D721Med (cell line): ENCODE results near the gene PODNL1.
"Not testable (repeated sequence)": the region's sequence is repeated elsewhere in the genome, so short reads cannot be mapped to it uniquely, and the experiment has no call there.

ENCODE experiments used
- DNase-seq: peaks from one replicate; pipeline ENCODE4 v3.0.0; 2011; ENCODE audit warnings: low spot score; ENCODE audit not compliant: insufficient read length
- FAIRE-seq: peaks from 2 replicates; lab custom pipeline; 2011; peaks lifted over from hg19 to GRCh38; lab: Jason Lieb, UNC
- TF ChIP-seq, protein P1 (sequence below): IDR thresholded peaks from 2 replicates; pipeline ENCODE4 v1.5.1; 2012; ENCODE audit warnings: mild to moderate bottlenecking, control low read depth; ENCODE audit not compliant: insufficient read depth; ENCODE audit errors: missing control alignments

The PODNL1 gene

DNA sequence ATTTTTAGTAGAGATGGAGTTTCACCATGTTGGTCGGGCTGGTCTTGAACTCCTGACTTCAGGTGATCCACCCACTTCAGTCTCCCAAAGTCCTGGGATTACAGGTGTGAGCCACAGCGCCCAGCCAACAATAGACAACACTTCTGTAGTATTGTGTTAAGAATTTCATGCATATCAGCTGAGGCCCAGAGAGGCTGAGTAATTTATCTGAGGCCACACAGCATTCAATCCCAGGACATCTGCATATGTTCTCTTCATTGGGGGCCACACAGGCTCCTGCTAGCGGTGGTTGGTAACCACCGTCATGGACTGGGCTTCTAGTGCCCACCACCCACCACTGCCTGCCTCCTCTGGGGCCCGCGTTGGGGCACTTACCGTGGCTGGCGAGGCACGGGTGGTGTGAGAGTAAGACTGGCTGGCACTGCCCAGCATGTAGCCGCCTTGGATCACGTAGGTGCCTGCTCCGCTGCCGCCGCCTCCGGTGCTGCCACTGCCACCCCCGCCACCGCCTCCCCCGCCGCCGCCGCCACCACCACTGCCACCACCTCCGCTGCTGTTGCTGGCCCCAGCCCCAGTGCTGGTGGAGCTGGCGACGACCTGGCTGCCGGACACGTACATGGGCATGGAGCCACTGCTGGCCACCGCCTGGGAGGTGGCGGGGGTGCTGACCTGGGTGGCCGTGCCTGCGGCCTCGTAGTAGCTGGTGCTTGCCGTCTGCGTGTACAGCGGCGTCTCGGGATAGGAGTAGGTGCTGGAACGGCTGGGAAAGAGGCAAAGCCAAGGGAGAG lies 34.3 kb upstream of the PODNL1 start:
- TF ChIP-seq, protein P1, sequence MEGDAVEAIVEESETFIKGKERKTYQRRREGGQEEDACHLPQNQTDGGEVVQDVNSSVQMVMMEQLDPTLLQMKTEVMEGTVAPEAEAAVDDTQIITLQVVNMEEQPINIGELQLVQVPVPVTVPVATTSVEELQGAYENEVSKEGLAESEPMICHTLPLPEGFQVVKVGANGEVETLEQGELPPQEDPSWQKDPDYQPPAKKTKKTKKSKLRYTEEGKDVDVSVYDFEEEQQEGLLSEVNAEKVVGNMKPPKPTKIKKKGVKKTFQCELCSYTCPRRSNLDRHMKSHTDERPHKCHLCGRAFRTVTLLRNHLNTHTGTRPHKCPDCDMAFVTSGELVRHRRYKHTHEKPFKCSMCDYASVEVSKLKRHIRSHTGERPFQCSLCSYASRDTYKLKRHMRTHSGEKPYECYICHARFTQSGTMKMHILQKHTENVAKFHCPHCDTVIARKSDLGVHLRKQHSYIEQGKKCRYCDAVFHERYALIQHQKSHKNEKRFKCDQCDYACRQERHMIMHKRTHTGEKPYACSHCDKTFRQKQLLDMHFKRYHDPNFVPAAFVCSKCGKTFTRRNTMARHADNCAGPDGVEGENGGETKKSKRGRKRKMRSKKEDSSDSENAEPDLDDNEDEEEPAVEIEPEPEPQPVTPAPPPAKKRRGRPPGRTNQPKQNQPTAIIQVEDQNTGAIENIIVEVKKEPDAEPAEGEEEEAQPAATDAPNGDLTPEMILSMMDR: no peak
- DNase-seq (no peak), FAIRE-seq (no peak)

DNA sequence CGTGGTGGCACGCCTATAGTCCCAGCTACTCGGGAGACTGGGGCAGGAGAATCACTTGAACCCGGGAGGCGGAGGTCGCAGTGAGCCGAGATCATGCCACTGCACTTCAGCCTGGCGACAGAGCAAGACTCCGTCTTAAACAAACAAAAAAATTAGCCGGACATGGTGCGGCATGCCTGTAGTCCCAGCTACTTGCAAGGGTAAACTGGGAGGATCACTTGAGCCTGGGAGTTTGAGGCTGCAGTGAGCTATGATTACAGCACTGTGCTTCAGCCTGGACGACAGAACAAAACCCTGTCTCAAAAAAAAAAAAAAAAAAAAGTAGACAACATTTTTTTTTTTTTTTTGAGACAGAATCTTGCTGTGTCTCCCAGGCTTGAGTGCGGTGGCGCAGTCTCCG lies 33.7 kb upstream of the PODNL1 start:
- DNase-seq, FAIRE-seq: not testable (repeated sequence)

DNA sequence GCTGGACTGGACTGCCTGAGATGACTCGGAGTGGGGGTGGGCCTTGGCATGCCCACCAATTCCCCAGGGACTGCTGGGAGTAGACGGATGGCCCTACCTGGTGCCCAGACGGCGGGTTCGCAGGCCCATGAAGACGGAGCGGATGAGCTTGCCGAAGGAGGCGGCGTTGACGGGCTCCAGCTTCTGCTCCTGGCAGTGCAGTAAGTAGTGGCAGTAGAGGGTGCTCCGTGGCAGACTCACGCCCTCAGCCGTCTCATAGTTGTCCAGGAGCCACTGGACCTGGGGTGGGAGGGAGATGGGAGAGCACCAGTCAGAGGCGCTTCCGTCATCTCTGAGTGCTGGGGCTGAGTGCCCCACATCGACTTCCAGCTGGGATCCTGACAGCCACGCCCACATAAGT lies 31.7 kb upstream of the PODNL1 start:
- no peak for FAIRE-seq
- DNase-seq: no peak
- TF ChIP-seq, protein P1: no peak

DNA sequence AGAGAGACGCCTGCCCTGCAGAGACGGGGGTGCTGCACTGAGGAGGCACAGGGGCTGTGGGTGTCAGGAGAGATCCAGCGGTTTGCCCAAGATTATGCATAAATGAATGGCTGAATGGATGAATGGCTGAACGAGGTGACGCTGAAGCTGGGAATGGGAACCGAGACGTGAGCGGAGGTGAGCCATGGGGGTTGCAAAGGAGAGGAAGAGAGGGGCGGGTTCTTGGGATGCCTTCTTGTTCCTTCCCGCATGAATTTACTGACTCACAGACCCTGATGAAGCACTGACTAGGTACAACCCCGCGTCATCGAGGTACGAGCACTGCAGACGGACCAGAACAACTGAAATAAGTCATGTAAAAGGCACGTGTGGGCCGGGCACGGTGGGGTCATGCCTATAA lies 30.8 kb upstream of the PODNL1 start:
- FAIRE-seq: no peak

DNA sequence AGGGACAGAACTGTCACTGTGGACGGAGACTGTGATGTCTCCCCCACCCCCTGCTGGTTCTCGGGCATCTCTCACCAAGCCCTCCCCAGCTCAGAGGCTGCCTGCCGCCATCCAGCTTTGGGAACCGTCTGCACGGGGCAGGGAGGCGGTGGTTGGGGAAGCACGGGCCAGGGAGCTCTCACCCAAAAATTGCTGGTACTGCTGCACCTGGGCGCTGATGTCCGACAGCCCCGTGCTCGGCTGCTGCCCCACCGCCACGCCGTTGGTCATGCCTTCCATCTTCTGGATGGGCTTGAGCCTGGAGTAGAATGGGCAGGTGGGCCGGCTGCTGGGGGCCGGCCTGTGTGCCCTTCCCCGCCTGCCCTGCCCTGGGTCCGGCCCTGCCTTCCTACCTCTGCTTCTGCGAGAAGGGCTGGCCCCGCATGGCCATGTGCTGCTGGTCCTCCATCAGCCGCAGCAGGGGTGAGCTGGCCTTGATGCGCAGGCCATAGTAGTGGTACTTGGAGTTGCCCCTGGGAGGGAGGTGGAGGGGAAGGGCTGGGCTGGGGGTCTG lies 30.2 kb upstream of the PODNL1 start:
- FAIRE-seq: no peak
- TF ChIP-seq, protein P1: no peak
- DNase-seq: no peak

More for the DNA sequence above, 30.8 kb upstream of the PODNL1 start:
- no peak for DNase-seq
- TF ChIP-seq, protein P1: no peak

DNA sequence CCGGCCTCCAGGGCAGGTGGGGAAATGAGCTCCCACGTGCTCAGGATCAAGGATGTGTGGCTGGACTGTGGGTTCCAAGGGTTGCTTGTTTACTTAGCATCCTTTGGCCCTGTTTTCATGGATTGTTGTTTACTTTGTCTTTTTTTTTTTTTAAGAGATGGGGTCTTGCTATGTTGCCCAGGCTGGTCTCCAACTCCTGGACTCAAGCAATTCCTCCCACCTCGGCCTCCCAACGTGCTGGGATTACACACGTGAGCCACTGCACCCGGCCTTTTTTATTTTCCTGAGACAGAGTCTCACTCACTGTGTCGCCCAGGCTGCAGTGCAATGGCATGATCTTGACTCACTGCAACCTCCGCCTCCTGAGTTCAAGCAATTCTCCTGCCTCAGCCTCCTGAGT lies 29.0 kb upstream of the PODNL1 start:
- not testable (repeated sequence) for FAIRE-seq, DNase-seq

DNA sequence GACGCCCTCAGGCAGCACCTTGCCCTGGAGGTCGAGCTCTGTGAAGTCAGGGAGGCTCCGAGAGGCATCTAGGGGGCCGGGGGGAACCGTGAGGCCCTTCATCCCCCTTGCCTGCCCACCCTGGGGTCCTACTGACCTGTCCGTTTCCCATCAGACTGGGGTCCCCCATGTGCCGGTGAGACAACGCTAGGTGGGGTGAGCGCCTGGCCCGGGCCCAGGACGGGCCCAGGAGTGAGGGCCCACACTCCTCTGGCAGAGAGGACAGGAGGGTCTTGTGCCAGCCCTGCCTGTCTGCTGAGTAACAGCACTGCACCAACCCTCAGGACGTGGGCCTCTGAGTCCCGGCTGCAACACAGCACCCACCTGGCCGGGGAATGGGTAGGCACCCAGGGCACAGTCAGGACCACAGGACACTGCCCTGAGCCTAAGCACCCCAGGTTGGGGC lies 28.5 kb upstream of the PODNL1 start:
- TF ChIP-seq, protein P1: no peak
- FAIRE-seq: no peak
- DNase-seq: no peak

DNA sequence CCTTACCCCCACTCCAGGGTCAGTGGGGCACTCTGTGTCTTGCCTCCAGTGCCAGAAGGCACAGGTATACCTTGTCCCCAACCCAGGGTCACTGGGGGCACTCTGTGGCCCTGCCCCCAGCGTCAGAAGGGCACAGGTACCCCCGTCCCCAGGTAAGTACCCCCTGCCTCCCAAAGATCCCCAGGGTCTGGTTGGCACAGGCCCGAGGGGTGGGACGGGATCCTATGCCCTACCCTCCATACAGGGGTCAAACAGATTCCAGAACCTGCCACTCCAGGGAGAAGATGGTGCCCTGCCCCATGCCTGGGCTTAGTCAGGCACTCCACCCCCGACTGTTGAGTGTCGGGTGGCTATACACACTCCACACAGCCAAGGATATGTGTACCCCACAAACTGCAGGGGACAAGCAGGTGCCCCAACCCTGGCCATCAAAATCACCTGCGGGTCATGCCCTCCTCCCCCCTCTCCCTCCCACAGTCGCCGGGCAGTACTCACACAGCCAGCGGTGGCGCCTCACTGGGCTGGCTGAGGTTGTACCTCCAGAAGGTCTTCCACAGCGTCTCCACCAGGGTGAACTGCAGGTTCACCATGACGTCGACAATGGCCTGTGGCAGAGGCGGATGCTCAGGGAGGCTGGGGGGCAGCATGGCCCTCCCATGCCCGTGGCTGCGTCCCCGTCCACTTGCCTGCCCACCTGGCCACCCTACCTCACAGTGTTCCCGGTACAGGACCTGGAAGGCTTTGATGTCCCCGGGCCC lies 27.9 kb upstream of the PODNL1 start:
- no peak for FAIRE-seq
- DNase-seq: no peak
- TF ChIP-seq, protein P1: no peak
